ENCODE measurements around the gene SFMBT1.

Gene SFMBT1

DNA sequence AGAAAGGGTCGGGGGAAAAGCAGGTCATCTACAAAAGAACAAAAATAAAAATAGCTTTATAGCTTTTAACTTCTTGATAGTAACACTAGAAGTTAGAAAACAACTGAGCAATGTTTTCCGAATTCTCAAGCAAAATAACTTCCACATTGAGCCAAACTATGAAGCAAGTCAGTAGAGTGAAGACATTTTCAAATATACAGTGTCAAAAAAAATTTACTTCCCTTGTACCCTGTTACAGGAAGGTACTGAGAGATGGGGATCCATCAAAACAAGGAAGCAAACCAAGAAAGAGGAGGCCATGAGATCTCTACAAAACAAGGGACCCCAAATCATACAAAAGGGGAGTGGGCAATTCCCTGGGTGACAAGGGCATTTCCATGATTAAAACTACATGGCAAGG lies 121.9 kb downstream of the SFMBT1 start:
- no peak for DNase-seq (ENCODE audit: low spot score)

DNA sequence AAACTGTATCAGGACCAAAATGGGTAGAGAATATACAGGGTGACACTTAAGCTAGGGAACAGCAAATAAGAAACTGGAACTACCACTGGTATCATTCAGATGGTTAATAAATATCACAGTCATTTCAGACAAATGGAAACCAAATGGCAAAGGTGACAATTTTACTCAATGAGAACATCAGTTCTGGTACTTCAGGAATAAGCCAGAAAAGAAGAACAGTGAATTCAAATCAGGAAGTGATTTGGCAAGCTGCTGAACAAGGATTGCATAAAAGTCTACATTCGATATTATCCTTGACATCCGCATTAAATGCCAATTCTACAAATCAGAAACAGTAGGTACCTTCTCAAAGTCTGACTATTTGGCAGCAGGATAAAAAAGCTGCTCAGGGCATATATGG lies 125.0 kb downstream of the SFMBT1 start:
- DNase-seq (ENCODE audit: low spot score): no peak

DNA sequence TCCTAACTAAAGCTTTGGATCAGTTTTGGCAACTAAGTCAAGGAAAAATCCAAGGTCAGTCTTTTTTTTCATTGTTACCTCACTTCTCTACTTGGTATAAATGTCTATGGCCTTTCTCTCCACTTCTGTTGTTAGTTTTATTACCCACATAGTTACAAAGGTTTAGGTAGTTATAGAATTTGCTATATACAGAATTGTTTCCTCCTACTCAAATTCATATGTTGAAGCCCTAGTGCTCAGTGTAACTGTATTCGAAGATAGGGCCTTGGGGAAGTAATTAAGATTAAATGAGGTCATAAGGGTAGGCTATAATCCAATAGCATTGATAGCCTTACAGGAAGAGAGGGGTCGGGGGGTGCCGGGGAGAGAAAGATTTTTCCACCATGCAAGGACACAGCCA lies 128.8 kb downstream of the SFMBT1 start:
- no peak for DNase-seq (ENCODE audit: low spot score)

- no peak for DNase-seq (ENCODE audit: low spot score)
Measured at GRCh38 chr3:52915294-52915693, 130.6 kb downstream of the SFMBT1 start.

- no peak for DNase-seq (ENCODE audit: low spot score)
Measured at GRCh38 chr3:52912885-52913731, 132.8 kb downstream of the SFMBT1 start.

GRCh38 chr3:52910823-52911222 lies 135.1 kb downstream of the SFMBT1 start:
- DNase-seq (ENCODE audit: low spot score): no peak

GRCh38 chr3:52907497-52907896 lies 138.4 kb downstream of the SFMBT1 start:
- DNase-seq (ENCODE audit: low spot score): no peak

DNA sequence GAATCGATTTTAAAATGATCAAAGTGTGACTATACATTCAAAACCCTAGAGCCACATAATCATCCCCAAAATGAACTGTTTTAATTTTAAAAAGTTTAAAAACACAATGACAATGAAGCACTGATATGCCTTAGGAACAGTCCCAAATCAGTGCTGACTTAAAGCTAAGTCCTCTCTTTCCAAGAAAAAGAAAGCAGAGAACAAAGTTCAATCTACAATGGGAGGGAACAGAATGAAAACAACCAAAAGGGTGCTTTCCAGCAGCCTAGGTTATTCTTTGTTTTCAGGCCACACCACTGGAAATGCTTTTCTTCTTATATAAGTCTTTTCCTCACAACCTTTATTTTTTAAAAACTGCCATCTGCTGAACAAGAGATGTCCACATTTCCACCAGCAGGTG lies 141.3 kb downstream of the SFMBT1 start:
- no peak for DNase-seq (ENCODE audit: low spot score)

- DNase-seq (ENCODE audit: low spot score): no peak
Measured at GRCh38 chr3:52904000-52904399, 141.9 kb downstream of the SFMBT1 start.

DNA sequence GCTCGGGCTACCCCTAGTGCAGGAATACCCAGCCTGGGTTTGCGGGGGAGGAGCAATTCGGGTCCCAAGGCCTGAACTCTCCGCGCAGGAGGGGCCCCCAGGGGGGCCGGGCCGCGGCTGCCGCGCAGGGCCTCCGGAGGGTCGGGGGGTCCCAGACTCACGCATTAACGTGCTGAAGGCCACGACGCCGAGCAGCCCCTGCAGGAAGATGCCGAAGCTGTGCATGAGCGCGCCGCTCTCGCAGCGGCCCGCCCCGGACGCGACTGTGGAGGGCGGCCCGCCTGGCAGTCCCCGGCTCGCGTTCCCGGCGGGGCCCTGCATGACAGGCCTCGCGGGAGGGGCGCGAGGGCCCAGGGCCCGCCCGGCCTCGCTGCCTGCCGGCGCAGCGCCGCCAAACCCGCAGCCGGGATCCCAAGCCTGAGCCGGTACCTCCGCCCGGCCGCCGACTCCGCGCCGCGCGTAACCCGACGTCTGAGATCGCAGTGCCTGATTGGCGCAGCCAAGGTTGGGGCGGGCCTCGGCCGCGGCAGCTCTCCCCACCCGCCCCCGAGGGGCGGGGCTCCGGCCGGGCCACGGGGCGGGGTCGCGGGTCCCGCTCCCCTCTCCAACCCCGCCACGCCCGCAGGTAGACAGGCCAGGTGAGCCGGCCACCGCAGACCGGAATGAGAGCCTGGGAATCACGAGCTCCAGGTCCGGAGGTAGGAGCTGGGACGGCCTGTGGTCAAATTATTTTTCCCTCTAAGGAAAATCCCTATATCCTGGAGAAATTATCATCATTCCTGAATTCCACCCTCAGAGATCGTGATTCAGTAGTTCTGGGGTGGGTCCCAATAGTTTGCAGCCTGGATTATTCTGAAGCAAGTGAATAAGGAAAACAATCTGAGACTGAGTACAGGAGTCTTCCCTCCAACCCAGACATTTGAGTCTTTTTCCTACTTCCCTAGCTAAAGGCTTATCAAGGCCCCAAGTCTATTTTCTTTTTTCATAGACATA lies 148.4 kb downstream of the SFMBT1 start, which contains the start of gene STIMATE:
STIMATE (minus strand) TSS at position 419 of the 993 bp plus-strand sequence; CDS start at position 321, 98 bp downstream.
- peak; percentile 94 for DNase-seq (ENCODE audit: low spot score)

DNA sequence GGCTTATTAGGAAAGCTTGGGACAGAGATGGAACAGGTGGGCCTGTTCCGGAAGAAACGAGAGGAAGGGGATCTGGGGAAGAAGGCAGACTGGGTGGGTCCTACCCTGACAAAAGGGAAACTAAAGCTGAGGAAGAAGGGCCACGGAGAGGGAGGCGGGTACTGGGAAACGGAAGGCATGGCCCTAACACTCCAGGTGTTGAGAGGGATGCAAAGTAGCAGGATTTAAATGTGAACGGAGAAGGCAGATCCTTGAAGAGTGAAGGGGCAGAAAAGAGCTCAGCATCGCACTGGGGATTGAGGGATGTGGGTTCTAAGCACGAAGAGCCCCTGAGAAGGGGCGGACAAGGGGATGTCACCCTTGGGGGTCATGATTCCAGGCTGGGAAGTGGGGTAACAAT lies 149.3 kb downstream of the SFMBT1 start:
- peak; percentile 58 for DNase-seq (ENCODE audit: low spot score)

GRCh38 chr3:52896151-52896550 lies 149.7 kb downstream of the SFMBT1 start:
- DNase-seq (ENCODE audit: low spot score): no peak

GRCh38 chr3:52895418-52895817 lies 150.5 kb downstream of the SFMBT1 start:
- DNase-seq (ENCODE audit: low spot score): no peak

DNA sequence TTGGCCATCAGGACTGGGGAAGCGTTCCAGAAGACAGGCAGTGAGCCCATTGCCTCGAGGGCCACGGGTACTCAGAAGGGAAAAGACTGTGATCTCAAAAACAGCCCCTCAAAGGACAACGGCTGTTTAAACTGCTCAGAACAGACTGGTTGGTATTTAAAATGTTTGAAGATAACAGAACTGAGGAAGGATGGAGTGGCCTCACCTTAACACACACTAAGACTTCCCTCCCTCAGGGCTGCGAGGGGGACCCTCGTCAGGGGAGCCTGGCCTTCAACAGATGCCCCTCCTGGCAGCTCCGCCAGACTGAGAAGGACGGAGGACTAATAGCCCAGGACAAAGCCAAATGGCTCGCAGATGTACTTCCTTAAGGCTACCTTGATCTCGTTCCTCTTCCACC lies 151.1 kb downstream of the SFMBT1 start:
- no peak for DNase-seq (ENCODE audit: low spot score)

DNA sequence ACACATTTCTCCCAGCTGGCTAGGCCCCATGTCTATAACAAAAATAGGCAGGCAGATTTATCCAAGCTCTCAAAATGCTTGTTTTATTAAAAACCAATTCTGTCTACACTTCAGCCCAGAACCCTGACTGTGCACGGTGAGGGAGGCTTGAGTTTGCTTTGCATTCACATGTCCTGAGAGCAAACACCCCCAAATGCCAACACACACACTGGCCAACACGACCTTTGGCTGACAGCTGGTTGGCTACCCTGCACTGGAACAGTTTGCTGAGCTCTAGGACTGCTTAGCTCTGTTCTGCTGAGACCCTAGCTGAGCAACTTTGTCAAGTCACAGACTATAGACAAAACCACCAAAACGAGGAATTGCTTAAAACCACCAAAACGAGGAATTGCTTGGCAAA lies 152.2 kb downstream of the SFMBT1 start:
- DNase-seq (ENCODE audit: low spot score): no peak

DNA sequence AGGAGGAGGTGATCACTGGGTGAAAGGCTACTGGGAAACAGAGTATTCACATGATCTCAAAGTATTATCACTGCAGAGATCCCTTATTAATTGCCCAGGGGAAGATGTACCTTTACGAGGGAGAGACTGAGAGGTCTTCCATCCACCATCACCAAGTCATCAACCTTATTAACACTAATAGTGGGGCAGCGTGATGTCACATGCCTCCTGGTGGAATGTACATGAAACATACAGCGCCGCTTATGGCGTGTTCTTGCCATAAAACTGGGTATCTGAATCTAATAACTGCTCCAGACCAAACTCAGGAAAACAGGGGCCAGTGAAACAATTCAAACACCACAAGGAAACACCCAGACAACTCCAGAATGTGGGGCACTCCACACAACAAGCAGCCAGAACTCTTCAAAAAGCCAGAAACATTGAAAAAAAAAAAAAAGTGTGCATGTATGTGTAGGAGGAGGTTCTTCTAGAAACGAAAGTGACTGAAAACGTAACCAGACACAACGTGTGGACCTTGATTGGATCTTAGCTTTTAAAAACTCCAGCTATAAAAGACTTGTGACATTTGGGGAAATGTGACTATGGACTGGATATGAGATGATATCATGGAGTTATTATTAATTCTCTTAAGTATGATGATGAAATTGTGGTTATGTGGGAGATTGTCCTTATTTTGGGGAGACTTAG lies 153.1 kb downstream of the SFMBT1 start:
- DNase-seq (ENCODE audit: low spot score): no peak

GRCh38 chr3:52892290-52892624 lies 153.6 kb downstream of the SFMBT1 start:
- no peak for DNase-seq (ENCODE audit: low spot score)

GRCh38 chr3:52891615-52892081 lies 154.2 kb downstream of the SFMBT1 start:
- peak; percentile 34 for DNase-seq (ENCODE audit: low spot score)

DNA sequence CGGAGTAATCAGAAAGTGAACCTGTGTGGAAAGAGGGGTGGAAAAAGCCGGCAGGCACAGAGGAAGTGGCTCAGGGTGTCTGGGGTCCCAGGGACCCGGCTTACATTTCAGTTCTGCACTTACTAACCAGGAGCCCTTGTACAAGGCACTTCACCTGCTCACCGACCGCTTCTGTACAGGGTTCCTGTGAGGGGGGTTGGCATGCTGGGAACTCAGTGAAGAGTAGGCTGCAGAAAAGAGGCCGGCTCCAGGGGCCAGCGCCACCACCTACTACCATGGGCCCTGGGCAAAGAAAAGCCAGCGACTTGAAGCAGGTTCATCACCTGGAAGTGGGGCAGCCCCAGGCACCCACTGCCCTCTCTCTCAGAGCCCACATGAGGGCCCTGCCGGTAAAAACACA lies 154.7 kb downstream of the SFMBT1 start:
- no peak for DNase-seq (ENCODE audit: low spot score)

- no peak for DNase-seq (ENCODE audit: low spot score)
Measured at GRCh38 chr3:52890735-52891134, 155.1 kb downstream of the SFMBT1 start.

- no peak for DNase-seq (ENCODE audit: low spot score)
Measured at GRCh38 chr3:52889901-52890300, 156.0 kb downstream of the SFMBT1 start.

- no peak for DNase-seq (ENCODE audit: low spot score)
Measured at GRCh38 chr3:52887166-52887565, 158.7 kb downstream of the SFMBT1 start.

Data from germinal center (tissue), 1 donor.